ENCODE results near the gene HS6ST2. TPM values are rescaled to one million over a fixed set of nuclear protein-coding genes. Genes with fewer than 3 reads are reported as not detected.
"Not testable (repeated sequence)": the region's sequence is repeated elsewhere in the genome, so short reads cannot be mapped to it uniquely, and the experiment has no call there.

Gene HS6ST2
- total RNA-seq, result under 1 TPM; 0.70 to 0.87 TPM
- long read RNA-seq, partial matches to known transcripts, result 0 of 1 reads
- long read RNA-seq, other reads (novel, unspliced or antisense), result 1 of 1 reads

- DNase-seq (peak; percentile 29 to 30), ATAC-seq (peak; percentile 76)
- intact Hi-C loops (cut with DNase I, micrococcal nuclease), result no loop called here
Observed at GRCh38 chrX:132958091-132958703, at the start of gene HS6ST2. TSS of gene HS6ST2 (minus strand) at chrX:132958629.

DNA sequence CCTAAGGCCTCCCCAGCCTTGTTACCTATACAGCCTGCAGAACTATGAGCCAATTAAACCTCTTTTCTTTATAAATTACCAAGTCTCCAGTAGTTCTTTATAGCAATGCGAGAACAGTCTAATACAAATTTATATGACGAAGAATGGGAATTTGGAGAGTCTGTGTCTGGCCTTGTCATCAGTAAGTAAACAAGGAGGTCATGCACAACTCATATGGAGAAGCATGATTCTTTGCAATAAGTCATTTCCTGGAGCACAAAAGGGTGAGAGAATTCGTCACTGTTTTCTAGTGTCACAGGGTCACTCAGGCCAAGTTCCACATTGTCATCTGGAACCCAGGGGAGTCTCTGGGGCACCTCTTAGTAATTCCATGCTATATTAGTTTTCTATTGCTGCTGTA, 49.0 kb upstream of the HS6ST2 start:
- intact Hi-C loops (cut with DNase I, micrococcal nuclease), result no loop called here
- DNase-seq (no peak), ATAC-seq (no peak)

DNA sequence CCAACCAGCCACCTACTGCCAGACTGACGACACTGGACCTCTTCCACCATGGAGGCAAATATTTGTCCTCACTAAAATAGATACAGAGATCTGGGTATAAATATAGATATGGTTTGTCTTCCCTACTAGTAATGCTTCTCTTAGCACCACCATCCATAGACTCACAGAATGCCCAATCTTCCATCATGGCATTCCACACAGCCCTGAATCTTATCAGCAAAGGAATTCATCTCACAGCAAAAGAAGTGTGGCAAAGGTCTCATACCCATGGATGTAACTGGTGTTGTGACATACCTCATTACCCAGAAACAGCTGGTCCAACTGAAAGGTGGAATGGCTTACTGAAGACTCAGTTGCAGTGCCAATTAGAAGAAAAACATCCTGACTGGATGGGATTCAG, 47.2 kb upstream of the HS6ST2 start:
- DNase-seq (no peak), ATAC-seq (no peak)
- intact Hi-C loops (cut with DNase I, micrococcal nuclease), result no loop called here

DNA sequence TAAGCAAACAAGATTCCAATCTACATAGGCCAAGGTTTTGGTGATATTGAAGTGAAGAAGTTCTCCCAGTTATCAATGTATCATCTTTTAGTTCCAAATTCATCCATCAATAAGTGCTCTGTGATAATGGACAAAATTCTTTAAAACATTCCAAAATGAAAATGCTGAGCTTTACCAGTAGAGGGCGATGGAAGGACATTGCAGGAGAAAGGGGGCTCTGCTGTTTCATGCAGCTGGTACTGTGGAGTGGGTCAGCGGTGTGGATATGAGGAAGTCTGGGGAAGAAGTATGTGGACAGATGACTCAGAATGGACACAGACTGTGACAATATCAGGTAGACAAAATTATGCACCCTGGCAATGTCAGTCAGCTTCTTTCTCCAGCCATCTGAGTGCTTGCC, 46.6 kb upstream of the HS6ST2 start:
- DNase-seq (no peak), ATAC-seq (no peak)
- intact Hi-C loops (cut with DNase I, micrococcal nuclease), result no loop called here

DNA sequence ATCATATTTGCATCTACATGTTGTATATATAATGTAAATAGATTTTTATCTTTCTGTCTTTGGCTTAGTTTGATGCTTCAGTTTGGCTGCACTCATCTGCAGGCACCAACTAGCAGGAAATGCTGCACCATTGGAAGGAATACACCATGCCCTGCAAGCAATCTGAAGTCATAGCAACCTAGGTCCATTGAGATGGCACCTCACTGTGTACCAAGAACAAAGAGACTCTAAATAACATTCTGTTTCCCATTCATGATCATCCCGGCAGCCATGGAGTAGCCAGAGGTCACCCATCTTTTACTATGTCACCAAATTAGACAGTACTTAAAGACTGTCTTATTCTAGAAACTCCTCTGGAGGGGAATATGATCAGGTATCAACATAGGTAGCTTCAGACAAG, 40.8 kb upstream of the HS6ST2 start:
- intact Hi-C loops (cut with DNase I, micrococcal nuclease), result no loop called here
- ATAC-seq, result no peak
- DNase-seq, result no peak

GRCh38 chrX:132990835-132991234, 32.4 kb upstream of the HS6ST2 start:
- intact Hi-C loops (cut with DNase I, micrococcal nuclease), result no loop called here
- ATAC-seq (no peak), DNase-seq (no peak)

GRCh38 chrX:132986556-132986955, 28.1 kb upstream of the HS6ST2 start:
- ATAC-seq, result no peak
- intact Hi-C loops (cut with DNase I, micrococcal nuclease), result no loop called here
- DNase-seq, result no peak

- no peak for ATAC-seq
- DNase-seq, result no peak
- intact Hi-C loops (cut with DNase I, micrococcal nuclease), result no loop called here
Observed at GRCh38 chrX:132984058-132984650, 25.7 kb upstream of the HS6ST2 start.

- ATAC-seq (no peak), DNase-seq (no peak)
- intact Hi-C loops (cut with DNase I, micrococcal nuclease), result no loop called here
Observed at GRCh38 chrX:132983496-132983895, 25.1 kb upstream of the HS6ST2 start.

DNA sequence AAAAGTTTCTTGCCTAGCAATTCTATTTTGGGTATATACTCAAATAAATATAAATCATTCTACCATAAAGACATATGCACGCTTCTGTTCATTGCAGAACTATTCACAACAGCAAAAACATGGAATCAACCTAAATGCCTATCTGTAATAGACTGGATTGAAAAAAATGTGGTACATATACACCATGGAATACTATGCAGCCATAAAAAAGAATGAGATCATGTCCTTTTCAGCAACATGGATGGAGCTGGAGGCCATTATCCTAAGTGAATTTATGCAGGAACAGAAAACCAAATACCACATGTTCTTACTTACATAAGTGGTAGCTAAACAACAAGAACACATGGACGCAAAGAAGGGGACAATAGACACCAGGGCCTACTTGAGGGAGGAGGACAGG, 21.6 kb upstream of the HS6ST2 start:
- DNase-seq; intact Hi-C loops (cut with DNase I, micrococcal nuclease); ATAC-seq: not testable (repeated sequence)

DNA sequence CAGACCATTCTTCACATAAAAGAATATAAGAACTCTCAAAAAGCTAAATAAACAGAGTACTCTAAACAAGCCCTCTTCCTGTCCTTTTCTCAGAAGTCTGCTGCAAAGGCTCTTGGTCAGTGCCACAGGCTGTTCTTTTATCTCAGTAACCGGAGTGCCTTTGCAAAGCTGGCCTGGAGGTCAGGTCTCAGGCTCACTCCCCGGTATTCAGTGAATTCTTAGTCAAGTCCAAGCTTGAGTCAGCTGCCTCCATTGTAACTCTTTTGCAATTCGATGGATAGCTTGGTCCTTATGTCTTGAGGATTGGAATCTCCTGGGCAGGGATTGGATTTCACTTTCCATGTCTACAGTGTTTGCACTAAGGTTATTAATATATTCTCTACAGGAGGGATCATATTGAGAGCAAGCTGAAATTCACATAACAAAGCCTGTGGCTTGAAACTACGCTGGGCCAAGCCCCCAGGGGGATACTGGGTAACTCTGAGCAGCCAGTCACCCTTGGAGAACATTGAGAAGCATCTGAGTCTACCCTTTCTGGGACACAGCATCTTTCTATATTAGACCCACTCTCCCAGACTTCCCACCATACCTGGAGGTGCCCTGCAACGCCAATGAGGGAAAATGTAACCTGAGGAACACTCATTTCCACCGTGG, 10.0 kb upstream of the HS6ST2 start:
- ATAC-seq (no peak), DNase-seq (no peak)
- intact Hi-C loops (cut with DNase I, micrococcal nuclease), result no loop called here

DNA sequence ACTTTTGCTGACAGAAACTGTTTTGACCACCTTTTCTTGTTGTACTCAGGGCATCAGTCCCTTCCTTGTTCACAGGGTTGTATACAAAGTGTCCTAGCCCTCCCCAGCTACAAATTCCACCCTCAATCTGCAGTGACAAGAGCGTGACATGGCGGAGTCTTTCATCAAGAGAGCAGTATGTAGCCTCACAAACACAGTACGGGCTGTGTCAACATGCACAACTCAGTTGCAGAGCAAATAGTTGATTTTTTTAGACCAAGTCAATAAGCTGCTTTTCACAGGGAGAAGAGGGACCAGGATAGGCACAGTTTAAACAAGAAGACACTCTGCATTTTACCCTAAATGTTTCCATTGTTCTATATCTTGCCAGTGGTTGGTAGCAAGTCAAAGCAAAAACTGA, 8.6 kb upstream of the HS6ST2 start:
- ATAC-seq (no peak), DNase-seq (no peak)
- intact Hi-C loops (cut with DNase I, micrococcal nuclease), result no loop called here

GRCh38 chrX:132965461-132965860, 7.0 kb upstream of the HS6ST2 start:
- no peak for ATAC-seq
- intact Hi-C loops (cut with DNase I, micrococcal nuclease), result no loop called here
- DNase-seq, result no peak

DNA sequence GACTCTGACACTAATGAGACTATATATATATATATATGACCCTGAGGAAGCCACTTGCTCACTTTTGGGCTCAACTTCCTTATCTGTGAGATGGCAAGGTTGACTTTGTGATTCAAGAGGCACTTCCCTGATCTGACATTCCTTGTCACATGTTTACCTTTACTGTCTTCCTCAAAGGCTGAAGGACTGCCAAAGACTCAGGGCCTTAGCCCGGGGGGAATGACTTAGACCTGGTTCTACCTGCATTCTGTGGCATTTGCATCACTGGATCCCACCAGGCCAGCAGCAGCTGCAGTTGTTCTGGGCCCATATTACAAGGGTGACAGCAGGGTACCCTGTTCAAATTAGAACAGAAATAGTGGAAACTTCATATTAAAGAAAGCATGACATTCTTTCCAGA, 3.1 kb upstream of the HS6ST2 start:
- no peak for ATAC-seq
- DNase-seq, result no peak
- intact Hi-C loops (cut with DNase I, micrococcal nuclease), result no loop called here

GRCh38 chrX:132957211-132958090, 978 bp downstream of the HS6ST2 start:
- ATAC-seq, result peak; percentile 45
- intact Hi-C loops (cut with DNase I, micrococcal nuclease), result no loop called here

GRCh38 chrX:132956421-132957210, 1.8 kb downstream of the HS6ST2 start:
- ATAC-seq (no peak), DNase-seq (no peak)
- intact Hi-C loops (cut with DNase I, micrococcal nuclease), result no loop called here

More at GRCh38 chrX:132957211-132958090, 978 bp downstream of the HS6ST2 start:
- peak in 1 of 2 donors; percentile 9 for DNase-seq

DNA sequence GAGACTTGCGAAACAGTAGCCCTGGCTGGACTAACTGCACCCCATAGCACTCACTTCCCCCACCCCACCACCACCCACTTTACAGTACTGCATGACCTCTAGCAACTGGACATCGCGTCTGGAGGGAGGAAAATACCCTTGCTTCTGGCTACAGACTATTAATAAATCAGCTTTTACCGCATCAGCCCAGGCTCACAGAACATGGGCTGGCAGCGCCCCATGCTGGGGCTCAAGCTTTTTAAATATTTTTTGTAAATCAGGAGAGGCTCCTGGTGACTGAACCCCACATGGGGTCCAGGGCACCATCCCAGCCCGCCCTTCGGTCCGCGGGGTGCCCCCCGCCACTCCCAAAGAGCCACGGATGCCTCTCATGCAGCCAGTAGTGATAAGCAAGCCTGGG, 2.7 kb downstream of the HS6ST2 start:
- ATAC-seq (no peak), DNase-seq (no peak)
- intact Hi-C loops (cut with DNase I, micrococcal nuclease), result no loop called here

GRCh38 chrX:132954323-132954722, 4.1 kb downstream of the HS6ST2 start:
- no peak for ATAC-seq
- no peak for DNase-seq
- intact Hi-C loops (cut with DNase I, micrococcal nuclease), result no loop called here

GRCh38 chrX:132953354-132953753, 5.1 kb downstream of the HS6ST2 start:
- no peak for ATAC-seq
- no peak for DNase-seq
- intact Hi-C loops (cut with DNase I, micrococcal nuclease), result no loop called here
